H1 (cell line): ENCODE results near the gene DDX42. TPM values are rescaled to one million over a fixed set of nuclear protein-coding genes. Genes with fewer than 3 reads are reported as not detected.

ENCODE experiments used
- CTCF ChIA-PET: fragments of 300-600 bp; sonication (Branson Sonifier 250); formaldehyde crosslinking; loops from one replicate; lab custom pipeline; 2021; ENCODE audit not compliant: partially characterized antibody; lab: Charles Lee
- POLR2A ChIA-PET: fragments of 300-600 bp; sonication (Branson Sonifier 250); formaldehyde crosslinking; loops from one replicate; lab custom pipeline; 2021; ENCODE audit warnings: inconsistent platforms; ENCODE audit not compliant: partially characterized antibody; lab: Charles Lee
- DNase-seq, 2 experiments: peaks; one replicate each; pipeline versions ENCODE4 v3.0.0 to v3.0.0-alpha.2; 2010 to 2022; ENCODE audit warnings: low spot score in 2 of 2, low read depth in 1 of 2, mixed read lengths in 1 of 2
- FAIRE-seq: peaks from 2 replicates; lab custom pipeline; 2011; peaks lifted over from hg19 to GRCh38; lab: Jason Lieb, UNC
- H2AFZ ChIP-seq: 2 replicates; pipeline ENCODE4 v1.8.1; 2012; ENCODE audit warnings: low read length, inconsistent platforms
- H2AK5ac ChIP-seq: 2 replicates; pipeline ENCODE4 v1.6.1; 2013; ENCODE audit warnings: low read depth, low read length
- H2BK120ac ChIP-seq: replicated peaks from 2 replicates; pipeline ENCODE3; 2013; ENCODE audit warnings: low read depth, low read length, inconsistent platforms
- H2BK12ac ChIP-seq: 2 replicates; pipeline ENCODE4 v1.6.1; 2013; ENCODE audit warnings: low read depth, low read length
- H2BK15ac ChIP-seq: 2 replicates; pipeline ENCODE4 v1.6.1; 2013; ENCODE audit warnings: low read length
- H2BK20ac ChIP-seq: 2 replicates; pipeline ENCODE4 v1.6.1; 2013; ENCODE audit warnings: low read length
- H2BK5ac ChIP-seq: 2 replicates; pipeline ENCODE4 v1.6.1; 2013; ENCODE audit warnings: low read depth, low read length
- H3K14ac ChIP-seq: 2 replicates; pipeline ENCODE4 v1.6.1; 2013; ENCODE audit warnings: inconsistent platforms; ENCODE audit not compliant: insufficient read length
- H3K18ac ChIP-seq: 2 replicates; pipeline ENCODE4 v1.6.1; 2013; ENCODE audit warnings: low read length; ENCODE audit errors: extremely low read depth
- H3K23ac ChIP-seq: 2 replicates; pipeline ENCODE4 v1.6.1; 2013; ENCODE audit warnings: inconsistent platforms; ENCODE audit not compliant: insufficient read length
- H3K23me2 ChIP-seq: 2 replicates; pipeline ENCODE4 v1.6.1; 2013; ENCODE audit warnings: low read depth, low read length
- H3K27ac ChIP-seq: 2 replicates; pipeline ENCODE4 v1.6.1; 2011; ENCODE audit warnings: low read depth, low read length, inconsistent platforms
- H3K27me3 ChIP-seq, 4 experiments: replicated peaks in 1 of 4; 1 replicate in 1 of 4; 2 replicates in 3 of 4; pipeline versions ENCODE4 v1.6.1 to v1.8.1; 2011 to 2013; ENCODE audit warnings: low read length in 3 of 4, mild to moderate bottlenecking in 3 of 4, inconsistent platforms in 2 of 4, mixed read lengths in 2 of 4, moderate library complexity in 1 of 4; ENCODE audit not compliant: control insufficient read depth in 3 of 4, insufficient read depth in 3 of 4; ENCODE audit errors: extremely low read depth in 1 of 4
- H3K36me3 ChIP-seq, 4 experiments: 2 replicates each; pipeline versions ENCODE4 v1.6.1 to v1.8.1; 2011 to 2013; ENCODE audit warnings: mild to moderate bottlenecking in 4 of 4, low read length in 3 of 4, moderate library complexity in 2 of 4, control low read depth in 1 of 4, inconsistent platforms in 1 of 4; ENCODE audit not compliant: insufficient read depth in 4 of 4, control insufficient read depth in 2 of 4
- H3K4ac ChIP-seq: replicated peaks from 2 replicates; pipeline ENCODE3; 2013; ENCODE audit warnings: low read length, low read depth, mixed read lengths, inconsistent platforms; ENCODE audit not compliant: insufficient read length
- H3K4me1 ChIP-seq, 4 experiments: replicated peaks in 1 of 4; 1 replicate in 1 of 4; 2 replicates in 3 of 4; pipeline versions ENCODE4 v1.6.1 to v1.8.1; 2011 to 2013; ENCODE audit warnings: low read length in 3 of 4, inconsistent platforms in 2 of 4, mixed read lengths in 1 of 4; ENCODE audit not compliant: insufficient read depth in 4 of 4, control insufficient read depth in 3 of 4
- H3K4me2 ChIP-seq, 2 experiments: 2 replicates each; pipeline versions ENCODE4 v1.6.1 to v1.8.1; 2011 to 2013; ENCODE audit warnings: low read depth in 2 of 2, low read length in 2 of 2, control low read depth in 1 of 2, inconsistent platforms in 1 of 2, mild to moderate bottlenecking in 1 of 2; ENCODE audit not compliant: insufficient read depth in 1 of 2
- H3K4me3 ChIP-seq, 4 experiments: fragments of 200-600, 300-600 bp in 1 of 4; sonication (generic), shearing (Covaris generic), sonication (Bioruptor Twin) in 1 of 4; 2 replicates each; pipeline versions ENCODE4 v1.5.1 to v1.8.1; 2011 to 2016; ENCODE audit warnings: low read length in 4 of 4, low read depth in 3 of 4, control low read depth in 2 of 4, inconsistent platforms in 2 of 4, mild to moderate bottlenecking in 2 of 4, mixed read lengths in 1 of 4, moderate library complexity in 1 of 4; ENCODE audit not compliant: insufficient read depth in 2 of 4; ENCODE audit errors: extremely low read depth in 1 of 4
- H3K56ac ChIP-seq: replicated peaks from 2 replicates; pipeline ENCODE3; 2013; ENCODE audit warnings: low read depth, mild to moderate bottlenecking, mixed read lengths, low read length, inconsistent platforms; ENCODE audit not compliant: insufficient read length
- H3K79me1 ChIP-seq: 2 replicates; pipeline ENCODE4 v1.6.1; 2013; ENCODE audit warnings: low read depth, low read length, control low read depth
- H3K79me2 ChIP-seq, 2 experiments: 2 replicates each; pipeline versions ENCODE4 v1.6.1 to v1.8.1; 2012 to 2013; ENCODE audit warnings: low read length in 2 of 2, mild to moderate bottlenecking in 2 of 2, inconsistent platforms in 1 of 2; ENCODE audit not compliant: insufficient read depth in 2 of 2, control insufficient read depth in 1 of 2
- H3K9ac ChIP-seq, 4 experiments: replicated peaks in 1 of 4; 1 replicate in 1 of 4; 2 replicates in 3 of 4; pipeline versions ENCODE4 v1.6.1 to v1.8.1; 2011 to 2013; ENCODE audit warnings: low read depth in 3 of 4, low read length in 3 of 4, control low read depth in 2 of 4, mild to moderate bottlenecking in 2 of 4, moderate library complexity in 2 of 4, inconsistent platforms in 1 of 4; ENCODE audit errors: extremely low read depth in 1 of 4
- H3K9me3 ChIP-seq, 2 experiments: 2 replicates each; pipeline versions ENCODE4 v1.6.1 to v1.8.1; 2012 to 2013; ENCODE audit warnings: mild to moderate bottlenecking in 2 of 2, moderate library complexity in 2 of 2, control low read depth in 1 of 2, inconsistent platforms in 1 of 2, low read depth in 1 of 2, low read length in 1 of 2, mixed read lengths in 1 of 2; ENCODE audit not compliant: insufficient read depth in 2 of 2
- H4K20me1 ChIP-seq, 2 experiments: replicated peaks in 1 of 2; 2 replicates each; pipeline versions ENCODE3 to v1.8.1; 2011 to 2013; ENCODE audit warnings: inconsistent platforms in 2 of 2, low read length in 2 of 2, mild to moderate bottlenecking in 1 of 2; ENCODE audit not compliant: insufficient read depth in 2 of 2, control insufficient read depth in 1 of 2
- H4K5ac ChIP-seq: 2 replicates; pipeline ENCODE4 v1.6.1; 2013; ENCODE audit warnings: low read length, low read depth, mixed read lengths, inconsistent platforms; ENCODE audit not compliant: insufficient read length
- H4K8ac ChIP-seq: 2 replicates; pipeline ENCODE4 v1.8.0; 2013; ENCODE audit warnings: mild to moderate bottlenecking, moderate library complexity, low read length, inconsistent platforms; ENCODE audit not compliant: insufficient read depth; ENCODE audit errors: extremely low read depth
- H4K91ac ChIP-seq: replicated peaks from 2 replicates; pipeline ENCODE3; 2013; ENCODE audit warnings: low read length, mixed read lengths, inconsistent platforms; ENCODE audit not compliant: insufficient read length
- CREB1 ChIP-seq: IDR thresholded peaks from 2 replicates; pipeline ENCODE4 v1.6.1; 2012; ENCODE audit warnings: inconsistent platforms
- CTBP2 ChIP-seq: IDR thresholded peaks from 2 replicates; pipeline ENCODE4 v1.7.0; 2011; ENCODE audit warnings: borderline replicate concordance, mild to moderate bottlenecking, moderate library complexity, mixed read lengths, low read length; ENCODE audit not compliant: insufficient read depth, insufficient read length
- EGR1 ChIP-seq: IDR thresholded peaks from 2 replicates; pipeline ENCODE4 v1.6.1; 2011; ENCODE audit warnings: low read depth, low read length, borderline replicate concordance
- GTF2F1 ChIP-seq: IDR thresholded peaks from 2 replicates; pipeline ENCODE4 v1.6.1; 2012; ENCODE audit warnings: low read depth, low read length, improper control_type of control experiment, borderline replicate concordance
- HDAC2 ChIP-seq, 2 experiments: fragments of 300-600 bp in 1 of 2; sonication (generic) in 1 of 2; IDR thresholded peaks; 2 replicates each; pipeline ENCODE4 v1.6.1; 2011 to 2012; ENCODE audit warnings: low read depth in 2 of 2, low read length in 2 of 2, mild to moderate bottlenecking in 2 of 2, moderate library complexity in 2 of 2, borderline replicate concordance in 1 of 2, inconsistent platforms in 1 of 2
- JUN ChIP-seq: IDR thresholded peaks from 2 replicates; pipeline ENCODE4 v1.6.1; 2011; ENCODE audit warnings: low read depth, mild to moderate bottlenecking, improper control_type of control experiment, low read length
- KDM1A ChIP-seq: fragments of 200-600, 300-600 bp; sonication (generic); IDR thresholded peaks from 2 replicates; pipeline ENCODE4 v1.7.1; 2016; ENCODE audit warnings: mild to moderate bottlenecking, low read length, borderline replicate concordance
- POU5F1 ChIP-seq: IDR thresholded peaks from 2 replicates; pipeline ENCODE4 v1.6.1; 2011; ENCODE audit warnings: low read depth, mild to moderate bottlenecking, low read length, moderate library complexity
- RAD21 ChIP-seq, 2 experiments: IDR thresholded peaks in 1 of 2; conservative IDR thresholded peaks in 1 of 2; 2 replicates each; pipeline ENCODE4 v1.6.1; 2011; ENCODE audit warnings: low read depth in 2 of 2, low read length in 2 of 2, improper control_type of control experiment in 1 of 2, inconsistent platforms in 1 of 2, mild to moderate bottlenecking in 1 of 2, moderate library complexity in 1 of 2
- SRF ChIP-seq: IDR thresholded peaks from 2 replicates; pipeline ENCODE4 v1.6.1; 2011; ENCODE audit warnings: mild to moderate bottlenecking, low read depth, low read length, moderate library complexity
- TEAD4 ChIP-seq: IDR thresholded peaks from 2 replicates; pipeline ENCODE4 v1.6.1; 2012; ENCODE audit warnings: low read depth, low read length, inconsistent platforms, mixed read lengths
- WGBS, 2 experiments: shearing (Covaris generic) in 1 of 2; methylation state at CpG; one replicate each; pipeline versions ENCODE4 v1.1.6 to v1.1.7; 2013 to 2015; ENCODE audit warnings: low lambda C conversion rate in 2 of 2, mixed read lengths in 2 of 2, inconsistent platforms in 1 of 2, low coverage in 1 of 2, missing lambda C conversion rate in 1 of 2; ENCODE audit not compliant: insufficient replicate concordance in 2 of 2, insufficient coverage in 1 of 2, insufficient read length in 1 of 2; ENCODE audit errors: extremely low coverage in 1 of 2, missing lambda C conversion rate in 1 of 2; 5-methylcytosine and 5-hydroxymethylcytosine counted together
- polyA plus RNA-seq, 7 experiments: library from polyadenylated mRNA; depleted of rRNA in 3 of 7; stranded (reverse) in 5 of 7; unstranded in 2 of 7; fragments of >200 nt in 5 of 7; fragments of 200-250 nt in 2 of 7; gene quantifications; 1 replicate in 5 of 7; 2 replicates in 1 of 7; 4 replicates in 1 of 7; pipeline versions ENCODE4 v1.2.1 to v1.2.3, GENCODE V29; 2011 to 2013; ENCODE audit warnings: missing spikeins in 2 of 7, mixed read lengths in 2 of 7
- total RNA-seq: library from RNA; stranded (reverse); fragmentation: NEBNext Ultra II Directional; extraction: Animal tissue kit (Norgen Biotek cat#: 25700); gene quantifications from 2 replicates; pipeline ENCODE4 v1.2.1, GENCODE V29; 2021
- TF ChIP-seq, protein P1 (sequence below): IDR thresholded peaks from 2 replicates; pipeline ENCODE4 v1.6.1; 2012; ENCODE audit warnings: low read length, inconsistent platforms

Gene DDX42
- total and polyA plus RNA-seq, 2 of the 8 experiments (the other 6 are each of a cell fraction or from before 2014, with no cell fraction given): 40.6 to 114 TPM

DNA sequence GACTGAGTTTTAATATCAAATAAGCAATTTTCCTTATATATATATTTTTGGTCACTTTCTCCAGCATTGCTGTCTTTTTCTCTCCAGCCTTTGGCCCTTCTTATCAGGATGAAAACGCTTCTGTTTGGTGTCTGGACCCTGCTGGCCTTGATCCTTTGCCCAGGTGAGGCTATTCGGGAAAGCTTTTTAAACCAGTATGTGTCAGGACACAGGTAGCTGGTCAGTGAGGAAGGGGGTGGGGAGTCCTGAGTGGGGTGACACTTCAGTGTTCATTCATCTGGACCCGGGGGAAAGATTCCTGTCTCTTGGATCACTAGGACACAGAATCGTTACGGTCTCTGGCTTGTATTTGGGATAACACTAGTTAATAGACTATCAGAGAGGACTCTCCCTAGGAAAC is 80.7 kb downstream of the DDX42 start:
- no peak overlapping the region for H4K5ac ChIP-seq
- H3K4me3 ChIP-seq: no peak overlapping the region
- H2BK12ac ChIP-seq: no peak overlapping the region
- no peaks in the 10 kb centered on the region for H3K36me3 ChIP-seq
- no peaks in the 10 kb centered on the region for H3K79me1 ChIP-seq
- no peak overlapping the region for H2AK5ac ChIP-seq
- no peak overlapping the region for H4K91ac ChIP-seq
- no peak overlapping the region for H3K56ac ChIP-seq
- no peak overlapping the region for H3K18ac ChIP-seq
- H3K9me3 ChIP-seq: no peaks in the 10 kb centered on the region
- H3K14ac ChIP-seq: no peak overlapping the region
- H3K4me1 ChIP-seq: no peaks in the 10 kb centered on the region
- no peaks in the 10 kb centered on the region for H4K20me1 ChIP-seq
- no peaks in the 10 kb centered on the region for H3K79me2 ChIP-seq
- no peaks in the 10 kb centered on the region for H3K23me2 ChIP-seq
- H3K27ac ChIP-seq: no peak overlapping the region
- WGBS, 2 experiments: 88% methylated on average over 5 of the region's 5 CpGs; no CpG with 5 or more reads in 1 of the 2 experiments
- no peak overlapping the region for H3K4me2 ChIP-seq
- TF ChIP-seq, protein P1, sequence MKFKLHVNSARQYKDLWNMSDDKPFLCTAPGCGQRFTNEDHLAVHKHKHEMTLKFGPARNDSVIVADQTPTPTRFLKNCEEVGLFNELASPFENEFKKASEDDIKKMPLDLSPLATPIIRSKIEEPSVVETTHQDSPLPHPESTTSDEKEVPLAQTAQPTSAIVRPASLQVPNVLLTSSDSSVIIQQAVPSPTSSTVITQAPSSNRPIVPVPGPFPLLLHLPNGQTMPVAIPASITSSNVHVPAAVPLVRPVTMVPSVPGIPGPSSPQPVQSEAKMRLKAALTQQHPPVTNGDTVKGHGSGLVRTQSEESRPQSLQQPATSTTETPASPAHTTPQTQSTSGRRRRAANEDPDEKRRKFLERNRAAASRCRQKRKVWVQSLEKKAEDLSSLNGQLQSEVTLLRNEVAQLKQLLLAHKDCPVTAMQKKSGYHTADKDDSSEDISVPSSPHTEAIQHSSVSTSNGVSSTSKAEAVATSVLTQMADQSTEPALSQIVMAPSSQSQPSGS: no peak
- TF ChIP-seq HDAC2 (IDR thresholded peaks at IDR 0.05; ENCODE audit: borderline replicate concordance in 1 of 2, low read depth in 2 of 2, low read length in 2 of 2) (no peak), CTBP2 (no peak), EGR1 (no peak), CREB1 (no peak), POU5F1 (no peak), SRF (no peak), GTF2F1 (no peak), TEAD4 (no peak), RAD21 (IDR thresholded peaks at IDR 0.05 in 1 of 2, conservative IDR thresholded peaks at IDR 0.05 in 1 of 2; ENCODE audit: low read depth in 2 of 2, low read length in 2 of 2) (no peak), JUN (no peak), KDM1A (no peak)
- DNase-seq (no peak), FAIRE-seq (no peak)
- no peak overlapping the region for H3K23ac ChIP-seq
- ChIA-PET CTCF (interaction anchor here (0.8 to 8.9 kb wide), 4 partner anchors 8 to 28 kb away, joined by 4 to 77 read pairs (median 26); partner anchors contain the start of gene GH2), POLR2A (no interaction called here)
- no peak overlapping the region for H3K4ac ChIP-seq
- H2BK20ac ChIP-seq: no peak overlapping the region
- H2BK120ac ChIP-seq: no peak overlapping the region
- H4K8ac ChIP-seq: no peak overlapping the region
- H3K27me3 ChIP-seq: peaks cover 0 to 2% (median 1%) of the 10 kb centered on the region in 4 experiments; a peak in 3 of 7 replicates
- H2AFZ ChIP-seq: no peak overlapping the region
- no peak overlapping the region for H3K9ac ChIP-seq
- no peak overlapping the region for H2BK5ac ChIP-seq
- H2BK15ac ChIP-seq: no peak overlapping the region
